Sciatic nerve (tissue), 2 donors: ENCODE measurements around the gene PRKAR1B. TPM values are rescaled to one million over a fixed set of nuclear protein-coding genes. Genes with fewer than 3 reads are reported as not detected.
"Not testable (repeated sequence)": the region's sequence is repeated elsewhere in the genome, so short reads cannot be mapped to it uniquely, and the experiment has no call there.

Experiments used
- ATAC-seq: fragments of 200-7000 bp; cut with Tn5 transposase; one replicate; pipeline ENCODE4 v1.9.1; 2020; ENCODE audit warnings: mild to moderate bottlenecking, moderate library complexity
- DNase-seq: peaks from one replicate; pipeline ENCODE4 v3.0.0-alpha.2; 2020; ENCODE audit warnings: low spot score
- intact Hi-C: fragments of 100-400 bp; cut with DNase I; formaldehyde crosslinking; loops from one replicate; pipeline ENCODE4 v1.14.2; 2022
- total RNA-seq: library from RNA; stranded (reverse); fragmentation: NEBNext Ultra II Directional; extraction: Animal tissue kit (Norgen Biotek cat#: 25700); gene quantifications from one replicate; pipeline ENCODE4 v1.2.1, GENCODE V29; 2021
- donor health status: DM: no; HTN: no; CAD: no.
- donor health status: DM: no; HTN: no; CAD: no.

Gene PRKAR1B
- total RNA-seq, 1 donor from 2014 or later = 11.1 TPM

DNA sequence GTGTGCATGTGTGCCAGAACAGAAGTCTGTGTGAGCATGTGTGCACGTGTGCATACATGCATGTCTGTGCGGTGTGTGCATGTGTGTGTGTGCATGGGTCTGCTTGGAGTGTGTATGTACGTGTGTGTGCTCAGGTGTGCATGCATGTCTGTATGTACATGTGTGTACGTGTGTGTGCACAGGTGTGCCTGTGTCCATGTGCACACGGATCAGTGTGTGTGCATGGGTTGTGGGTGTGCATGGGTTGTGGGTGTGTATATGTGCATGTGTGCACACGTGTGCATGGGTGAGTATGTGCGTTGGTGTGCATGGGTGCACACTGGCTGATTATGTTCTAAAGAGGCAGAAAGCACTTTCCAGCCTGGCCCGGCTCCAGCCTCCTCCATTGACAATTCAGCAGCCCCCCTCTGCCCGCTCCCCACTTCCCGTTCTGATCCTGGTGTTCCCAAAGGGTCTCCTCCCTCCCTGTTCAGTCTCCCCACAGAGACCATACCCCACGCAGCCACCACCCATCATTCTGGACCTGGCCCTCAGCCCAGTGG, 163.4 kb downstream of the PRKAR1B start:
- ATAC-seq (no peak), DNase-seq (no peak)
- intact Hi-C loops = no loop called here

DNA sequence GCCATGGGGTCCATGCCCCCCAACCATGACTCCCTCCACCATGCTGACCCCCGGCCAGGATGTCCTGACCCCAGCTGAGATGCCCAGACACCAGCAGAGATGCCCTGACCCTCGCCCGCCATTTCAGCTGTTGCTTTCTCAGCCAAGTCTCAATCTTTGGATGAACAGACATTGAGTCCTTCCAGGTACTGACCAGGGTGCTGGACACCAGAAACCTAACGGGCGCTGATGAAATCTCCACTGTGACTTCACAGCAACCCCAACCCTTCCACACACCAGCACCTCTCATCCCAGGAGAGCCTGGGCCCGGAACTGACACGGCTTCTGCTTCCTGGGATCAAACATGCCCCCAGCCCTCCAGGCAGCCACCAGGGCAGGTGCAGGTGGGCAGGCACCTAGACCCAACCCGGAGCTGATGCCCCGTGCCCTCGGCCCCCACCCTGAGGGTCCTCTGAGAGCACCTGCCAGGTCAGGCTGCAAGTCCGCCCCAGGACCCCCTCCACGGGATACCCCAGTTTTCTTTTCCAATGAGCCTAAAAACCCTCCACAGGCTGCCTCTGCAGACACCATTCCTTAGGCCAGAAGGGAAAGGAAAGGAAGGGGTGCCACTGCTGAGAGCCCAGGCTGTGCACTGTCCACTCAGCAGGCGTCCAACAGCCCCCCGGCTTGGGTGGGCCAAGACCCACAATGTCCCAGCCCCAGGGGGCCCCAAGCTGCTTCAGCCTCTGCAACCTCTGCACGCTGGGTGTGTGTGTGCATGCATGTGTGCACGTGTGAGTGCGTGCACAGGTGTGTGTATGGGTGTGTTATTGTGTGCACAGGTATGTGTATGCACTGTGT, 164.1 kb downstream of the PRKAR1B start:
- ATAC-seq = no peak

DNA sequence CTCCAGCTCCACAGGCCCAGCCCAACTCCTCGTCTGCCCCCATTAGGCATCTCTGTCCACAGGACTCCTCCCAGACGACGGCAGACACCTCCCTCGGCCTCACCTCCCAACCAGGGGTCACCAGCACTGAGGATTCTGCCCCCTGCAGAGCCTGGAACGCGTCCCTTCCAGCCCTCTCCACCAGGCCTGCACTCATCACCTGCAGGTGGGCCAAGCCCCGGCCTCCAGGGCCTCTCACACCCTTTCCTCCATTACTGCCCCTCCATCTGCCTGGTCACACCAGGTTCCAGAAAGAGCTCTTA, 164.8 kb downstream of the PRKAR1B start:
- DNase-seq (no peak), ATAC-seq (no peak)
- intact Hi-C loops = no loop called here

More for the DNA sequence above, 164.1 kb downstream of the PRKAR1B start:
- intact Hi-C loops = no loop called here
- DNase-seq = no peak

DNA sequence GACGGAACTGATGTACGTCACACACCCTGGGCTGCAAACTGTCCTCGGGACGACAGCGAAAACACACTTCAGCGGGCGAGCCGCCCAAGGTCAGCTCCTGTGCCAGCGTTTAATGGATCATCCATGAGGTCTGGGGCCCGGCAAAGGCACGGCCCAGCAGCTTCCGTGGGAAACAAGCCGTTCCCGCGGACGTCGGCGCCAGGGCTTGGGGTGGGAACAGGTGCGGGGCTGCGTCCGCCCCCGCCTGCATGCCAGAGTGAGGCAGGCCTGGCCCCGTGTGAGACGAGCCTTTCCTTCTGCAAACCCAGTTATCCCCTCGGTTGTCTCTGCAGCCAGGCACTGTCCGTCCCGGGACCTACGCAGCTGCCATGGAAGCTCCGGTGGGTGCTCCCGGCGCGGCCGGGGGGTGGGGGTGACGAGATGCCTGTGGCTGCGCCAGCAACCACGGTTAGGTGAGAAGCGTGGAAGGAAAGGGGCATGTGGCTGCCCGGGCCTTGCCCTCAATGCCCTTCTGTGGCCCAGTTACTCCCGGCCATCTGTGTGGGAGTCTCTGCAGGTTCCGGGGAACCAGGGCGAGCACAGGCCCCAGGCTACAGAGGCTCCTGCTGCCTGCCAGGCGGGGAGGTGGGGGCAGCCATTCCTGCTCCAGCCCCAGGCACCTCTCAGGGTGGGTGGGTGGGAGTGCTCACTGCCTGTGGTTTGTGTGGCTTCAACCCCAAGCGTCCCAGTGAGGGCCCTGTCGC, 165.3 kb downstream of the PRKAR1B start:
- intact Hi-C loops = no loop called here
- DNase-seq = no peak
- ATAC-seq = no peak

DNA sequence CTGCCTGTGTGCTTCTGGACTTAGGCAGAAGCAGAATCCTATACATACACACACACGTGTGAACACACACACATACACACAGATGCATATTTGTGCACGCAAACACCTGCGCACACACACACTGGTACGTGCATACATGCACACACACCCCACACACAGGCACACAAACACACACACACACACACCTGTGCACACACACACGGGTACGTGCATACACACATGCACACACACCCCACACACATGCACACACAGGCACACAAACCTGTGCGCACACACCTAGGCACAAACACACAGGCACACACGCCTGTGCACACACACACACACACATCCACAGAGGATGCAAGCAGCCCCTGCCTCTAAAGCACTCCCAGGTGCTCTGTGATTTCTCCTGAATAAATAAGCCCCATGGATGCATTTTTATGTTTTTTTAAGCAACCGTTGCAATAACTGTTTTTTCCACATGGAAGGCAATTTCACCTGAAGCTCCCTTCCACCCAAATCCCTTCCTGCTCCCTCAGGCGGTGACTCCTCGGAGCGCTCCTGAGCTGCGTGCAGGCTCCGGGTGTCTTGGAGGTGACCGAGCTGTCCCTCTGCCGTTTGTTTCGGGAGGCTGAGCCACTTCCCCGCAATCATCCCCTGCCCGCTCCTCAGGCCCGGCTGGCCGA, 166.0 kb downstream of the PRKAR1B start:
- intact Hi-C loops = no loop called here
- no peak for ATAC-seq

GRCh38 chr7:559396-559705, 167.7 kb downstream of the PRKAR1B start:
- DNase-seq = no peak
- no peak for ATAC-seq
- intact Hi-C loops = no loop called here

More for the DNA sequence above, 166.0 kb downstream of the PRKAR1B start:
- DNase-seq = no peak

- intact Hi-C loops = no loop called here
- ATAC-seq (no peak), DNase-seq (no peak)
These were observed 169.6 kb downstream of the PRKAR1B start for GRCh38 chr7:557558-557881.

DNA sequence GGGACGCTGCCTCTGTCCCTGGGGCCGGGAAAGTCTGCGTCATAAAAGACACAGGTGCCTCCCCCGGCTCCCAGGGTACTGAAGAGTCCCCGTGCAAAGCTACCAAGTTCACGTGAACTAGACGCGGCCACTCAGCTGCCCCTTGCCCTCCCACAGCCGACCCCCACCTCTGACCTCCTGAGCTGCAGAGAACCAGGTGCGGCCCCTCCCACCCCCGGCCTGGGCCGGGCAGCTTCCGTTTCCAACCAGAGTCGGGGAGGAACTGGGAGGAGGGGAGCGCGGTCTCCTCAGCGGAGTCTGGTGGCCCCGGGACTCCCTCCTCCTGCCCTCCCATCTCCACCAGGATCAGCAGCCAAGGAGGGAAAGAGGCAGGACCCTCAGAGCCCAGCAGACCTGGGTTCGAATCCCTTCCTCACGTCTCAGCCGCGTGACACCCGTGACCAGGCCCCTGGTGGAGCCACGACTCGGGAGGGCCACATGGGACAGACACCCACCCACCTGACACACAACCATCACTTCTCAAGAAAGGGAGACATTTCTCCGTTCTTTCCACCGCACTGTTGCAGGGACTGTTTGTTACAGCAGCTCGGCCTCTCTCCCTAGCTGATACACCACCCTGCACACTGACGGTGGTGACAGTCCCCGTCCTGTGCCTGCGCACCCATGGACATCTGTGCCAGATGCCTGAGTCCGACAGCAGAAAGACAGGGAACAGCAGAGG, 170.1 kb downstream of the PRKAR1B start:
- ATAC-seq = no peak
- intact Hi-C loops = no loop called here
- no peak for DNase-seq

- no peak for DNase-seq
- intact Hi-C loops = no loop called here
- ATAC-seq = no peak
These were observed 170.7 kb downstream of the PRKAR1B start for GRCh38 chr7:556291-556826.

DNA sequence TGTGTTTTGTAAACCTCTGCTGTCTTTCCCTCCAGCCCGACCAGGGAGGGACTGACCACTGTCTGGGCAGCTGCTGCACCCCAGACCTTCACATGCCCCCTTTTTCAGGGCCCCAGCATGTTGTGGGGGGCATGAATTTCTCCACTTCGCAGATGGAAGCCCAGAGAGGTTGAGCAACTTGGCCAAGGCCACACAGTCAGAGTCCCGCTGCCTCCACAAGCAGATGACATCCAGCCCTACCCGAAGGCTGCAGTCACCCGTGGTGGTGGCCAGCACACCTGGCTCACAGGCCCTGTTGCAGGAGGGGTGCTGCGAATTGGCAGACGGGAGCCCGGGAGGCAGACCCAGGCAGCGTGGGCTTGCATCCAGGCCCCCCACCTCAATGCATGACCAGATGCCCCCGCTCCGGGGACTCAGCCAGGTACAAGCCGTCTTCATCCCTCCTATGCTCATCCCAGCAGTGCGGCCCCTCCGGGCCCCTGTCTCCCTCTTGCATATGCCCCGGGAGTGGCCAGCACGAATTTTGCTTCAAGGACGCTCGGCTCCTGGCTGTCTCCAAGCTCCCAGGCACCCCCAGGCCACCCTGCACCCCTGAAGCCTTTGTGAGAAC, 171.4 kb downstream of the PRKAR1B start:
- no peak for ATAC-seq
- intact Hi-C loops = no loop called here
- DNase-seq = no peak

DNA sequence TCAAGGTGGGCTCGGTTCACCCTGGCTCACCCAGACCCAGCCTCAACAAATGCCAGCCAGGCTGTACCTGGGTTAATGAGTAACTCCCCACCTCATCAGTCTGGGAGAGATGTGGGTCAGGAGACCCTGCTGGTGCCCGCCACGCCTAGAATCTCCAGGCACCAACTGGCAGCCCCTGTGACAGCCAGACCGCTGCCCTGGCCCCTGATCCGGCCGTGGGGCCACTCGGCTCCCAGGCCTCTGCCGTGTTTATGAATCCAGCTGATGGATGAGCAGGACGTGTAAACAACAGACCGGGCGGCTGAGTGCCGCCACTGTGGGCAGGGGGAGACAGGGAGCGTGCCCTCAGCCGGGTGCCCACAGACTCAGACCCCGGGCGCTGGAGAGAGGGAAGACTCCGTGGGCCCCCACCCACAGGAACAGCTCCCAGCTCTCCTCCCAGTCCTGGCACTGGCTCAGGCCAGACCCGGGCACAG, 173.4 kb downstream of the PRKAR1B start:
- ATAC-seq (no peak), DNase-seq (no peak)
- intact Hi-C loops = loop anchor here (2.0 kb wide), 1 partner anchor 69 kb away; no protein-coding TSS in a partner anchor

GRCh38 chr7:552868-553635, 174.0 kb downstream of the PRKAR1B start:
- ATAC-seq (no peak), DNase-seq (no peak)
- intact Hi-C loops = loop anchor here (2.0 kb wide), 1 partner anchor 70 kb away; no protein-coding TSS in a partner anchor

GRCh38 chr7:552151-552867, 174.8 kb downstream of the PRKAR1B start:
- not testable (repeated sequence) for DNase-seq, ATAC-seq
- intact Hi-C loops = loop anchor here (2.0 kb wide), 1 partner anchor 70 kb away; no protein-coding TSS in a partner anchor

DNA sequence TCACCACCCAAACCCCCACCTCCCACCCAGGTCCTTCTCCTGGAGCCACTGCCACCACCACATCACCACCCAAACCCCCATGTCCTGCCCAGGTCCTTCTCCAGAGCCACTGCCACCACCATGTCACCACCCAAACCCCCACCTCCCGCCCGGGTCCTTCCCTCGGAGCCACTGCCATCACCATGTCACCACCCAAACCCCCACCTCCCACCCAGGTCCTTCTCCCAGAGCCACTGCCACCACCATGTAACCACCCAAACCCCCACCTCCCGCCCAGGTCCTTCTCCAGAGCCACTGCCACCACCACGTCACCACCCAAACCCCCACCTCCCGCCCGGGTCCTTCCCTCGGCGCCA, 175.5 kb downstream of the PRKAR1B start:
- ATAC-seq, DNase-seq, intact Hi-C loops: not testable (repeated sequence)

DNA sequence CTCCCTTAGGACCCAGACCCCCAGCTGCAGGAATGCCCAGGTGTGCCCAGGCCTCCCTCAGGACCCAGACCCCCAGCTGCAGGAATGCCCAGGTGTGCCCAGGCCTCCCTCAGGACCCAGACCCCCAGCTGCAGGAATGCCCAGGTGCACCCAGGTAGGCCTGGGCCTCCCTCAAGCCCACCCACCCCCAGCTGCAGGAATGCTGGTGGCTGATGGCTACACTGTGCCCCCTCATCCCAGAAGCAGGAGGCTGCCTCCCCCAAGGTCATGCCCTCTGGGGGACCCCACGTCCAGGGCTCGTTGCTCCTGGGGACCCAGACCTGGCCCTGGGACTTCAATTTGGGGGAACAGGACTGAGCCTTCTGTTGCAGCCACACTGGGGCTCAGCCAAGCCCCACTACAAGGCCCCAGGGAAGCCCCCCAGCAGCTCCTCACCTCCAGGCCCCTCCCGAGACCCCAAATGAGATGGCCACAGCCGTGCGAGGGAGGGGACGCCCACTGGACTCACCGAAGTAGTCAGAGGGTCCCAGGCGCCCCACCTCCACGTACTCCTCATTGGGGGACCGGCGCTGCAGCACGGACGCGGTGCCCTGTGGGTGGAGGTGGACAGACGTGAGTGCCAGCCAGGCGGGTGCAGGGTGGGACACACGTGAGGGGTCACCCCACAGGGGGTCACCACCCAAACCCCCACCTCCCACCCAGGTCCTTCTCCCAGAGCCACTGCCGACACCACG, 176.0 kb downstream of the PRKAR1B start:
- DNase-seq = no peak
- ATAC-seq = no peak
- intact Hi-C loops = no loop called here

DNA sequence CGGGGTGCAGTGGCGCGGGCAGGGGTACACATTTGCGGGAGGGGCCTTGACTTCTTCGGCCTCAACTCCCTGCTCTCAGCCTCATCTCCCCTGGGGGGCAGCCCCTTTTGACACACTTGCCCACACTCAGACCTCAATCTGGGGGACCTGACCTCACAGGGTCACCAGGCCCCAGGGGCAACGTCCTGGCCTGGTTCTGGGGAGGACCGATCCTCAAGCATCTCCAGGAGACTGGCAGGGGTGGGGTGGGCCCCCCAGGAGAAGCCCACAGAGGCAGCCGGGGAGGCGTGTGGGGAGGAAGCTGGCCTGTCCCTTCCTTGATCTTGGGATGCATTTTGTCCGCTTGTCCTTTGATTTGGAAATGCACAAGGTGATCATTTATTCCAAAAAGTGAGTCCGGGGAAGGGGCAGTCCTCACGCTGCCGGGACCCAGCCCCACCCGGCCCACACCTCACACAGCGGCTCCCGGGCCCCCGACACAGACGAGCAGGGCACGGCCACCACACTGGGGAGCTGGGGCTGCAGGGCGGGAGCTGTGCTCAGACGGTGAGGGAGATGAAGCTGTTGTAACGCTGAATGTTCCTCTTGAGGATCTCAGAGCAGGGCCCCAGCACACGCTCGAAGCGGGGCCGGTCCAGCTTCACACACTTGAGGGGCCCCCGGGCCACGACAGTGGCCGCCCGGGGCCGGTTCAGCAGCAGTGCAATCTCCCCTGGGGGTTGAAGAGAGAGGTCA, 177.0 kb downstream of the PRKAR1B start:
- ATAC-seq = no peak
- intact Hi-C loops = no loop called here
- DNase-seq = no peak
